ENCODE measurements around the gene PTPRN2. TPM values are rescaled to one million over a fixed set of nuclear protein-coding genes. Genes with fewer than 3 reads are reported as not detected.

PTPRN2 gene
- total and polyA plus RNA-seq, 2 of the 13 experiments (the other 11 are each of a cell fraction or from before 2014, with no cell fraction given): 2.5 to 24.2 TPM

GRCh38 chr7:158539711-158540146 lies 47.9 kb downstream of the PTPRN2 start:
- FAIRE-seq: no peak
- 93% methylated on average over 10 of the region's 12 CpGs for WGBS (ENCODE audit: low lambda C conversion rate)
- H3K4me1 ChIP-seq (ENCODE audit: insufficient read depth, low read length): peaks cover 46% of the 10 kb centered on the region
- H3K36me3 ChIP-seq (replicated peaks in 1 of 2; ENCODE audit: control insufficient read depth in 1 of 2, insufficient read depth in 2 of 2, low read length in 2 of 2): peaks cover 7 to 16% of the 10 kb centered on the region in 2 experiments; a peak in 3 of 5 replicates
- no peak overlapping the region for H3K4me2 ChIP-seq (ENCODE audit: low read depth, low read length)
- H3K79me2 ChIP-seq (ENCODE audit: insufficient read depth, low read length): peaks cover 4% of the 10 kb centered on the region
- no peaks in the 10 kb centered on the region for H3K9me3 ChIP-seq (ENCODE audit: low read length)
- no peak for TF ChIP-seq SP4 (CRISPR knock-in tag; IDR thresholded peaks at IDR 0.05)
- no peak overlapping the region for H3K4me3 ChIP-seq (replicated peaks in 1 of 3; ENCODE audit: insufficient read depth in 1 of 3, low read depth in 2 of 3, low read length in 3 of 3)
- intact Hi-C loops (cut with micrococcal nuclease; ENCODE audit: unreplicated experiment) (no loop called here), in situ Hi-C loops (cut with HindIII; ENCODE audit: extremely low pct_ligation_motif_present, low pct_unique_long_range_greater_than_20kb) (no loop called here)
- no peak overlapping the region for H3K27ac ChIP-seq (ENCODE audit: extremely low read length, insufficient read depth, low read length)
- H4K20me1 ChIP-seq (ENCODE audit: insufficient read depth, low read length): peaks cover 57% of the 10 kb centered on the region
- ChIA-PET CTCF (ENCODE audit: low intra/inter-chr PET ratio, low total read pairs) (no interaction called here), POLR2A (interaction anchor here (0.5 kb wide), 1 partner anchor 296 kb away, joined by 3 read pairs; no protein-coding TSS in a partner anchor)
- DNase-seq (ENCODE audit: low spot score): no peak
- no peak for ATAC-seq
- BruUV-seq (replicated peaks): no TSS peak
- H3K9ac ChIP-seq (ENCODE audit: insufficient read depth, low read depth, low read length): no peak overlapping the region
- no peaks in the 10 kb centered on the region for H3K27me3 ChIP-seq (ENCODE audit: control insufficient read depth in 1 of 2, insufficient read depth in 2 of 2, low read length in 2 of 2)
- H2AFZ ChIP-seq (ENCODE audit: low read length): no peak overlapping the region

DNA sequence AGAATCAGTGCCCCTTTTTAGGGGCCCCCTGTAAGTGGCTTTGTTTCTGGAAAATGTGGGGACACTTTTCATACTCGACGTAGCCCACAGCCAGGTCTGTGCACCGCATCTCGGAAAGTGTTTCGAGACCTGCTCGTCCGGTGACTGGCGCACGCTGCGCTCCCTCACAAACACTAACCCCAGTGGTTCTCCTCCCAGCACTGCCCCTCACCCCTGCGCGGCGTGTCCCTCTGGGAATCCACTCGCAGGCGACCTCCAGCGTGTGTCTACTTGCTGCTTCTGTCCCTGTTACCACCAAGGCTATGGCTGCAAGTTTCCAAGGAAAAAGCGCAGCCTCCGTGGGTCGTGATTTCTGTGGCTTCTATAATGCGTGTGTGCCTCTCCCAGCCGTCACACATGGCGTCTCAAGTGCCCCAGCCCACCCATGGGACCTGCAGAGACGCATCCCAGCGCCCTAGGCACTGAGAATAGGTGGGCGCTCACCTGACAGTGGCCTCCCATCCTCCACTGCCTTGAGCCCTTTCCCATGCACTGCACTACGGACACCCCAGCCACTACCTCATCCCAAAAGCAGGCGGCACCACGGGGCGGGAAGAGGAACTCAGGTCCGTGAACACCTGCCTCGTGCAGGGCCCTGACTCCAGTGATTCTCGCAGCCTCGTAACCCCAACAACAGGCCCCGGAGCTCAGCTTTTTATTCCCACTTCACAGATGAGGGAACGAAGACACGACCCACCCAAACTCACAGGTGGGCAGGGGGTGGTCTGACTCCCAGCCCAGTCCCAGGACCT lies 49.3 kb downstream of the PTPRN2 start:
- TF ChIP-seq AGO2 (optimal IDR thresholded peaks at IDR 0.05; ENCODE audit: low read depth, low read length) (peak; percentile 24), DNMT1 (CRISPR knock-in tag; IDR thresholded peaks at IDR 0.05) (no peak)
- ChIA-PET POLR2A (no interaction called here), CTCF (ENCODE audit: low intra/inter-chr PET ratio, low total read pairs) (no interaction called here)
- H3K27me3 ChIP-seq (ENCODE audit: control insufficient read depth in 1 of 2, insufficient read depth in 2 of 2, low read length in 2 of 2): no peaks in the 10 kb centered on the region
- peaks cover 38% of the 10 kb centered on the region for H3K4me1 ChIP-seq (ENCODE audit: insufficient read depth, low read length)
- H3K36me3 ChIP-seq (replicated peaks in 1 of 2; ENCODE audit: control insufficient read depth in 1 of 2, insufficient read depth in 2 of 2, low read length in 2 of 2): peaks cover 8 to 15% of the 10 kb centered on the region in 2 experiments; a peak in 4 of 5 replicates
- H3K4me2 ChIP-seq (ENCODE audit: low read depth, low read length): no peak overlapping the region
- BruUV-seq (replicated peaks): no TSS peak
- H3K9ac ChIP-seq (ENCODE audit: insufficient read depth, low read depth, low read length): no peak overlapping the region
- no peak for ATAC-seq
- H4K20me1 ChIP-seq (ENCODE audit: insufficient read depth, low read length): peaks cover 56% of the 10 kb centered on the region
- in situ Hi-C loops (cut with HindIII; ENCODE audit: extremely low pct_ligation_motif_present, low pct_unique_long_range_greater_than_20kb): no loop called here
- WGBS (ENCODE audit: low lambda C conversion rate): 97% methylated on average over 30 of the region's 36 CpGs
- H2AFZ ChIP-seq (ENCODE audit: low read length): no peak overlapping the region
- H3K4me3 ChIP-seq (replicated peaks in 1 of 3; ENCODE audit: insufficient read depth in 1 of 3, low read depth in 2 of 3, low read length in 3 of 3): no peak overlapping the region
- no peaks in the 10 kb centered on the region for H3K9me3 ChIP-seq (ENCODE audit: low read length)
- no peak overlapping the region for H3K27ac ChIP-seq (ENCODE audit: extremely low read length, insufficient read depth, low read length)
- no peak for FAIRE-seq
- DNase-seq (ENCODE audit: low spot score): no peak
- H3K79me2 ChIP-seq (ENCODE audit: insufficient read depth, low read length): peaks cover 6% of the 10 kb centered on the region
- intact Hi-C loops (cut with micrococcal nuclease; ENCODE audit: unreplicated experiment): no loop called here
